ENCODE results near the gene CALCOCO1. TPM values are rescaled to one million over a fixed set of nuclear protein-coding genes. Genes with fewer than 3 reads are reported as not detected.

Gene CALCOCO1, protein sequence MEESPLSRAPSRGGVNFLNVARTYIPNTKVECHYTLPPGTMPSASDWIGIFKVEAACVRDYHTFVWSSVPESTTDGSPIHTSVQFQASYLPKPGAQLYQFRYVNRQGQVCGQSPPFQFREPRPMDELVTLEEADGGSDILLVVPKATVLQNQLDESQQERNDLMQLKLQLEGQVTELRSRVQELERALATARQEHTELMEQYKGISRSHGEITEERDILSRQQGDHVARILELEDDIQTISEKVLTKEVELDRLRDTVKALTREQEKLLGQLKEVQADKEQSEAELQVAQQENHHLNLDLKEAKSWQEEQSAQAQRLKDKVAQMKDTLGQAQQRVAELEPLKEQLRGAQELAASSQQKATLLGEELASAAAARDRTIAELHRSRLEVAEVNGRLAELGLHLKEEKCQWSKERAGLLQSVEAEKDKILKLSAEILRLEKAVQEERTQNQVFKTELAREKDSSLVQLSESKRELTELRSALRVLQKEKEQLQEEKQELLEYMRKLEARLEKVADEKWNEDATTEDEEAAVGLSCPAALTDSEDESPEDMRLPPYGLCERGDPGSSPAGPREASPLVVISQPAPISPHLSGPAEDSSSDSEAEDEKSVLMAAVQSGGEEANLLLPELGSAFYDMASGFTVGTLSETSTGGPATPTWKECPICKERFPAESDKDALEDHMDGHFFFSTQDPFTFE
- total RNA-seq (2011; cell fraction: chromatin; rRNA removed; ENCODE audit: low replicate concordance) = 90.7 and 154 TPM in 2 replicates
- 62.6 and 76.5 TPM in 2 replicates for total RNA-seq (2011; cell fraction: nucleolus; rRNA removed)
- 74.6 and 85.6 TPM in 2 replicates for total RNA-seq (2011; cell fraction: nucleoplasm; rRNA removed)
- total RNA-seq (2014; rRNA removed) (7.2 and 10.2 TPM in 2 replicates), total RNA-seq (2014; rRNA removed; fragmentation: Illumina TruSeq; extraction: Trizol) (11.0 and 12.0 TPM in 2 replicates), total RNA-seq (2015; rRNA removed; fragmentation: Illumina TruSeq; extraction: Trizol) (5.5 and 6.2 TPM in 2 replicates), total RNA-seq (2021) (11.3 and 16.3 TPM in 2 replicates), polyA plus RNA-seq (2011; rRNA removed) (31.8 and 37.5 TPM in 2 replicates), polyA plus RNA-seq (2014; fragmentation: Illumina TruSeq; extraction: Trizol) (17.4 and 21.0 TPM in 2 replicates), polyA plus RNA-seq (2014; fragmentation: Nextera tagmentation; extraction: Ambion mirVana) (1 to 10 TPM; 1.9 to 3.4 TPM), polyA plus RNA-seq (2014; rRNA removed) (13.2 and 13.7 TPM in 2 replicates), polyA minus RNA-seq (2011; rRNA and poly(A)+ RNA removed) (17.3 and 22.1 TPM in 2 replicates), Bru-seq, nascent RNA (percentile 47 among the genes with signal in this experiment), BruChase-seq, experiment 1, labeled RNA remaining after a 2-hour chase (percentile 45 among the genes with signal in this experiment), BruChase-seq, experiment 2, labeled RNA remaining after a 6-hour chase (percentile 47 among the genes with signal in this experiment)
- 34.8 and 38.4 TPM in 2 replicates for polyA plus RNA-seq (2011; cell fraction: cytosol; rRNA removed)
- 200 and 212 TPM in 2 replicates for polyA plus RNA-seq (2011; cell fraction: nucleus; rRNA removed)
- polyA plus RNA-seq (2012) = 14.8 and 38.0 TPM in 2 replicates
- 6.3 and 8.0 TPM in 2 replicates for polyA minus RNA-seq (2011; cell fraction: cytosol; rRNA and poly(A)+ RNA removed)
- 28.4 and 36.7 TPM in 2 replicates for polyA minus RNA-seq (2011; cell fraction: nucleus; rRNA and poly(A)+ RNA removed)
- long read RNA-seq, experiment 1, transcript CALCOCO1-218 (15 exons, 2,291 nt) = major isoform, 5 of 14 reads
- long read RNA-seq, experiment 1, partial matches to known transcripts = 8 of 14 reads
- long read RNA-seq, experiment 1, other reads (novel, unspliced or antisense) = 1 of 14 reads
- long read RNA-seq, experiment 2, partial matches to known transcripts = 0 of 2 reads
- long read RNA-seq, experiment 2, other reads (novel, unspliced or antisense) = 1 of 2 reads
- long read RNA-seq, experiment 3, partial matches to known transcripts = 1 of 3 reads
- long read RNA-seq, experiment 3, other reads (novel, unspliced or antisense) = 2 of 3 reads

DNA sequence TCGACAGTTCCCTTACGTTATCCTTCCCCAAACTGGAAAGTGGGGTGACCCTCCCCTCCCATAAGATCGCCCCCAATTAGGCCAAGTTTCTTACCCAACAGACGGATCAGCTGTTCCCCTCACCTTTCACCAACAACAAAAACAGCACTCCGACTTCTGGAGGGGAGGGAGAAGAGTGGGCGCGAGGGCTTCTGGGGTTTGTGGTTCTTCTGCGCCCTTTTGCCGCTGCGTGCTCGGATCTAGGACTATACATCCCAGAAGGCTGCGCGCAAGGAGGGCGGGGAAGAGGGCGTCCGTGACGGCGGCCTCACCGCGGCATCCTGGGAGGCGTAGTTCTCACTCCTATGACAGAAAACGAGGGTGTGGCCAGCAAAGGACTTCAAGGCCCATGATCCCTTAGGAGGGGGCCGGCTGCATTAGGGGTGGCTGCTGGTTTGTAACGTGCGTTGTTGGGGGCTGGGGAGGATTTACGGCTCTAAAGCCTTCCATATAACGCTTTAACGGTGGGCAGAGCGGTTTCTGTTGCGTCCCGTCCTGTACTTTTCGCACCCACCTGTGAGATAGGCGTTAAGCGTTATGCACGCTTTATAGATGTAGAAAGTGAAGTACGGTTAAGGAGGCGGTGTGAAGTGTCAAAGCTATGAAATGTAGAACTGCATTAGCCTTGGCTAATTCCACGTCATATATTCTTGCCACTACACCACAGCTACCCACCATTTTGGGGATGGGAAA is at the start of gene CALCOCO1:
Gene CALCOCO1, minus strand, starts transcription at position 143 of the 732 bp plus-strand sequence. CDS start 2,210 bp downstream, outside the sequence.
- Histone ChIP-seq H3K9me3 (replicated peaks; ENCODE audit: control insufficient read depth, insufficient read depth, low read depth, low read length) (no peaks in the 10 kb centered on the region), H3K9me1 (ENCODE audit: control insufficient read depth, insufficient read depth, low read length) (no peaks in the 10 kb centered on the region), H3K36me3 (ENCODE audit: control insufficient read depth, insufficient read depth, low read length) (no peaks in the 10 kb centered on the region), H3K27ac (ENCODE audit: extremely low read depth, low read depth, low read length) (peak within 1 kb of the TSS; percentile 72), H3K27me3 (ENCODE audit: control insufficient read depth in 2 of 2, insufficient read depth in 2 of 2, low read length in 2 of 2) (no peaks in the 10 kb centered on the region), H3K4me3 (peak within 1 kb of the TSS; percentile 51), H4K20me1 (replicated peaks; ENCODE audit: control insufficient read depth, insufficient read depth, low read length) (no peaks in the 10 kb centered on the region), H3K4me1 (replicated peaks in 1 of 2; ENCODE audit: control insufficient read depth in 2 of 2, insufficient read depth in 2 of 2, low read length in 2 of 2) (peaks cover 0 to 14% of the 10 kb centered on the region in 2 experiments; a peak in 3 of 5 replicates), H3K4me2 (ENCODE audit: insufficient read depth, low read length) (peak within 1 kb of the TSS; percentile 97), H3K79me2 (ENCODE audit: control insufficient read depth, insufficient read depth, low read length) (no peaks in the 10 kb centered on the region), H2AFZ (ENCODE audit: low read depth, low read length) (peak within 1 kb of the TSS; percentile 99), H3K9ac (ENCODE audit: insufficient read depth in 1 of 2, low read depth in 2 of 2, low read length in 2 of 2) (peak within 1 kb of the TSS; percentile 61 to 85; a peak in 3 of 4 replicates)
- in situ Hi-C loops (cut with MboI) (no loop called here), intact Hi-C loops (cut with micrococcal nuclease) (no loop called here)
- WGBS (ENCODE audit: insufficient coverage, low coverage, missing lambda C conversion rate) = 2% methylated on average over 38 of the region's 38 CpGs
- ATAC-seq (peak; percentile 100), DNase-seq (ENCODE audit: extremely low read depth in 1 of 4, low spot score in 3 of 4) (peak; percentile 97 to 99 (median 98)), FAIRE-seq (peak; percentile 99)
- BruUV-seq (replicated peaks) = no TSS peak
- ChIA-PET POLR2A (interaction anchor here (0.6 to 1.6 kb wide), 10 partner anchors 9 to 438 kb away, joined by 3 to 9 read pairs (median 3); no protein-coding TSS in a partner anchor), CTCF (ENCODE audit: low intra/inter-chr PET ratio) (no interaction called here)
- TF ChIP-seq POLR2A (conservative IDR thresholded peaks at IDR 0.05) (peak; percentile 83), CCNT2 (IDR thresholded peaks at IDR 0.05; ENCODE audit: borderline replicate concordance, extremely low read depth, insufficient read length, low read depth, low read length) (peak; percentile 28), KLF6 (CRISPR knock-in tag; IDR thresholded peaks at IDR 0.05; ENCODE audit: borderline replicate concordance) (peak; percentile 87; the same call in 1 of the 2 replicates), POLR2AphosphoS5 (IDR thresholded peaks at IDR 0.05; ENCODE audit: control insufficient read depth, insufficient read depth, low read depth, low read length) (no peak; the same call in 1 of the 2 replicates), PRDM10 (IDR thresholded peaks at IDR 0.05; ENCODE audit: partially characterized antibody) (peak; percentile 99), PCBP2 (IDR thresholded peaks at IDR 0.05; ENCODE audit: low read depth, low read length, poor library complexity, severe bottlenecking) (no peak), HLTF (IDR thresholded peaks at IDR 0.05) (0 out of 2 replicates have a peak, but pooled peaks have one; percentile 15), ETV6 (IDR thresholded peaks at IDR 0.05; ENCODE audit: borderline replicate concordance in 1 of 2, low read depth in 2 of 2, low read length in 1 of 2) (no peak), ETV6 (CRISPR knock-in tag; IDR thresholded peaks at IDR 0.05; ENCODE audit: borderline replicate concordance) (no peak), FOXA1 (IDR thresholded peaks at IDR 0.05; ENCODE audit: borderline replicate concordance) (no peak)
